Inflammatory macrophage (primary cell): ENCODE results near the gene LNX2.

ENCODE experiments used
- DNase-seq, 2 donors: peaks; one replicate each; pipeline ENCODE4 v3.0.0-alpha.2; 2020 to 2022

The LNX2 gene

GRCh38 chr13:27500806-27501534 lies 119.4 kb downstream of the LNX2 start:
- DNase-seq = no peak

GRCh38 chr13:27497563-27498230 lies 122.6 kb downstream of the LNX2 start:
- DNase-seq = no peak

GRCh38 chr13:27496536-27497273 lies 123.6 kb downstream of the LNX2 start:
- no peak for DNase-seq

GRCh38 chr13:27496006-27496405 lies 124.3 kb downstream of the LNX2 start:
- no peak for DNase-seq
